ENCODE measurements around the gene GGACT.

DNA sequence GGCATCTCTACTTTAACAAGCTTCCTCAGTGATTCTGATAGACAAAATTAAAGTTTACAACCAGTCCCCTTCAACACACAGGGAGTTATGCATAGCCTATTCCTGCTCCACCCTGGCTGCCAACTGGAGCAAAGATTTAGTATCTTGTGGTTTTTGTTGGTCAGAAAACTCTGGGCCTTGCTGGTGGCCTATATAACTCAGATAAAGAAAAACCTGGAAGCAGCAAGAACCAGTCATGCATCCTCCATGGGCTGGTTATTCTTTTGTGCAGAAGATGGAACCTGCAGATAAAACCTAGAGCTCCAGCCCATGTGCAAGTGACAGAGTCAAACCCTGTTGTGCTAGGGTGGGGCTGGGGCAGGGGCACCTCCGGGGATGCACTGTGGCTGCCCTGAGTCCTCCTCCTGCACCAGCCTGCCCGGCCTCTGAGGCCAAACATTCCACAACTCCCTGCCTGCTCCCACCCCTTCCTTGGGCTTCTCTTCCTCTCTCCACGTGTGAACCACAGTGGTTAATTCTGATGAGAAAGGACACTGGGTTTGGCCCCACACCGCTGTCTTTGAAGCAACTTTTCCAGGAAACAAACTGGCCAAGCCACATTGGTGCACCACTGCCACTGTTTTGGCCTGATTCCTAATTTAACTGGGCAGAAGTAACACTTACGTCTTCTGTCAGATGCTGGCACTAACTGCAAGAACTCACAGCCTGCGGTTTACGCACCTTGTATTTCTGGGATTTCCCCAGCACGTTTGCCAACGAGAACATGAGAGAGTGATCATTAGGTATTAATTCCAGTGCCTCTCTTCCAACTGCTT is 23.3 kb upstream of the GGACT start:
- no peak for TF ChIP-seq CTCF (IDR thresholded peaks at IDR 0.05)
- no peak for TF ChIP-seq POLR2A (IDR thresholded peaks at IDR 0.05)
